ENCODE data around the gene KLK8.
"Not testable (repeated sequence)": the region's sequence is repeated elsewhere in the genome, so short reads cannot be mapped to it uniquely, and the experiment has no call there.

Gene KLK8

GRCh38 chr19:51016798-51017683 is 15.6 kb upstream of the KLK8 start:
- DNase-seq, result peak; percentile 11

- DNase-seq, result no peak
Observed at GRCh38 chr19:51015691-51016267, 14.4 kb upstream of the KLK8 start.

DNA sequence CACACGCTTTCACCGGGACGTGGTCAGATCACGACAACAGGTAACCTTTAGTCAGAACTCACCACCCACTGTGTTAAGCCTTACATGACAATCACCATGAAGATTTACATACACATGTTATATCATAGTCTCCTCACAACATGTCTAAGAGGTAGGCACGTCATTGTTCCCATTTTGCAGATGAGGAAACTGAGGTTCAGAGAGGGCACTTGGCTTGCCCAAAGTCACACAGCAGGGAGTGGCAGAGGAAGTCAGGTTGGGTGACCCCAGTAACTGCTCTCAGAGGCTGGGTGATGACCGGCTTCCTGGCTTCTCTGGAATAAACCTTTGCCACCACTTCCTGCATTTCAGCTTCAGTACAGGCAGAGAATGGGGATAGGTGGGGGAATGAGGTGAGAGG is 12.8 kb upstream of the KLK8 start:
- DNase-seq, result no peak

GRCh38 chr19:51012661-51013190 is 11.3 kb upstream of the KLK8 start:
- DNase-seq, result no peak

DNA sequence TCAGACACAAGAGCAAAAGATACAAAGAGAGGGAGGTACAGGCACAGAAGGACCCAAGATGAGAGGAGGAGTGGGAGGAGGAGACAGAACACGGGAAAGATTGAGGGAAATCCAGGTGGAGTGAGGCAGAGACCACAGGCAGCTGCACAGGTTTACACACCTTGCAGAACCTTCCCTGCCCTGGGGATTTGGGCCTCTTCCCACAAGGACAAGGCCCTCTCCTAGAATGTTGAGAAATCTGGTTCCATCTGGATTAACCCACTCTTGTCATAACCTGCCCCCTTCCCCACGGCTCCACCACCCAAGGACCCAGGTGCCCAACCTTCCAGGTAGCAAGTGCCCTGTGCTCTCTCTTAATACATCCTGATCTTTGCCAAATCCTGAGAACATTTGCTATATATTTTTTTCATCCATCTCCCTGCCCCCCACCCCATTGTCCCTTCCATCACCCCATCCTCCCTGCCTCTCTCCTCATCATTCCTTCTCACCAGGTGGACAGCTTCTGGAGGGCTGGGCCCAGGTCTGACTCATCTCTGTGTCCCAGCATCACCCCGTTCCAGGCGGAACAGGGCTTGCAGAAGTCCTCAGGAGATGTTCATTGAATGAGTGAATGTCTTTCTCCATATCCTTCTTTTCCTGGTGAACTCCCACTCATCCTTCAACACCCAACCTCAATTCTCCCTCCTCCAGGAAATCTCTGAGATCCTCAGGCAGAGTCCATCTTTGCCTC is 8.8 kb upstream of the KLK8 start:
- no peak for DNase-seq

GRCh38 chr19:51009061-51009891 is 7.9 kb upstream of the KLK8 start:
- no peak for DNase-seq

DNA sequence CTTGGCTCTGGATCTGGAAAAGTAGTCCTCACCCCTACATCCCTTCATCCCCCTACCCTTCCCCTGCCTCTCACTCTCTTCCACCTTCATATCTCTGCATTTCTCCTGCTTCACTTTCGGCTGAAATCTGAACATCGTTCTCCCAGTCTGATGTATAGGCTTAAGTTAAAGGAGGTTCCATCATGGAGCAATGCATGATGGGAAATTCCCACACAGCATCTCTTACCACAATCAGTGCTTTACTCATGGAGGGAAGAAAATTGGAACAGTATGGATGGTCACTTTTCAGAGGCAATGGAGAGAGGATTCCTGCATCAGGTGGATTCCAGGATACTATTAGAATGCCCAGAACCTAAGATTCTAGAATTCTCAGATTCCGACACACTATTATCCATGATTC is 6.1 kb upstream of the KLK8 start:
- DNase-seq, result no peak

- DNase-seq, result no peak
Observed at GRCh38 chr19:51006406-51006805, 5.0 kb upstream of the KLK8 start.

DNA sequence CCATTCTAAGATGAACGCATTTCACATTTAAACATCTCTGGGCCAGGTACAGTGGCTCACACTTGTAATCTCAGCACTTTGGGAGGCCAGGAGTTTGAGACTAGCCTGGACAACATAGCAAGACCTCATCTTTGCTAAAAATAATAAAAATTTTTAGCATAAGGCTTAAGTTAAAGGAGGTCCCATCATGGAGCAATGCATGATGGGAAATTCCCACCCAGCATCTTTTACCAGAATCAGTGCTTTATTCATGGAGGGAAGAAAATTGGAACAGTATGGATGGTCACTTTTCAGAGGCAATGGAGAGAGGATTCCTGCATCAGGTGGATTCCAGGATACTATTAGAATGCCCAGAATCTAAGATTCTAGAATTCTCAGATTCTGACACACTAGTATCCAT is 3.8 kb upstream of the KLK8 start:
- no peak for DNase-seq

DNA sequence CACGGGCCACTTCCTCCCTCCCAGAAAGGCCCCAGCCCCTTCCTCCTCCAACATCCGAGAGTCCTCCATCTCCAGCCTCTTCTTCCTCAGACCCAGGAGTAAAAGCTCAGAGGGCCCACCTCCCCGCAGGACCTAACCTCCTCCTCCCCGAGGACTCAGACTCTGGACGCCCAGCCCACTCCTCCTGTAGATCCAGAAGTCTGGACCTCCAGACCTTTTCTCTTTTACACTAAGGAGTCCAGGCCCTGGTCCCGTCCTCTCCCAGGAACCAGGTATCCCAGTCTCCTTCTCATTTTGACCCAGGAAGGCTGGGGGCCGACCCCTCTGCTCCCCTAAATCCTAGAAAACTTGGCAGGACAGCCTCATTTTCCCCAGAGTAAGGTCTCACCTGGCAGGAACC is 1.9 kb upstream of the KLK8 start:
- no peak for DNase-seq

GRCh38 chr19:51002542-51003311 is 1.3 kb upstream of the KLK8 start:
- peak; percentile 11 for DNase-seq

DNA sequence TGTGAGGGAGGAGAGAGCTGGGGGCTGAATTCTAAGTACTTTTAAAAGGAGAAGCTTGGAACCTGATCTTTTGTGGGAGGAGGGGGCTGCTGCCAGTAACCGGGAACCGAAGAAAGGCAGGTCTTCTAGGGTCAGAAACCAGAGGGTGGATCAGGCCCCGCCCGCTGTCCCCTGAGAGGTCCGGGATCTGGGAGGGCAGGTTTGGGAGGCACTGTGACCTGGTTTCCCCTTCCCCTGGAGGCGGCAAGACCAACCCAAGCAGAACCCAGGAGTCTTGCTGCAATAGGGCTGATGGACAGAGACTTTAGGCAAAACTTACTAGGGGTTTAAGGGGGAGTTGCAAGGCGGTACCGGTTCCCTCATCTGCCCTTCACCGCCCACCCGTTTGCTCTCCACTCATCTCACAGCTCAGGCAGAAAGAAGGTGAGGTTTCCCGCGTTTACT is 707 bp upstream of the KLK8 start:
- DNase-seq, result no peak

DNA sequence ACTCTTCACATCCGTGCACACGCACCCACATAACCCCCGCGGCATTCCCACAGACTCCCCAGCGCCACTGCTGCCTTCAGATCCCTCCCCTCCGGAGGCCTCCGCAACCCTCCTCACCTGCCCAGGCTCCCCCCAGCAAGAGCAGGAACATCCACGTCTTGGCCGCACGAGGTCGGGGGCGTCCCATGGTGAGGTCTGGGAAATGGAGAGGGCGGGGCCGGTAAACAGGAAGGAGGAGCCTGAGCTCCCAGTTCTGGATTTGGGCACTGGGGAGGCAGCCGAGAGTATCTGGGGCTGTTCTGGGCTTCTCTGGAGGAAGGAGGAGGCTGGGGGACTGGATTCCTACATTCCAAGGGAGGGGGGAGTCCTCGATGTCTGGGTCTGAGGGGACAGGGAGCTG is 423 bp downstream of the KLK8 start:
- DNase-seq, result no peak

- no peak for DNase-seq
Observed at GRCh38 chr19:51000426-51000825, 978 bp downstream of the KLK8 start.

DNA sequence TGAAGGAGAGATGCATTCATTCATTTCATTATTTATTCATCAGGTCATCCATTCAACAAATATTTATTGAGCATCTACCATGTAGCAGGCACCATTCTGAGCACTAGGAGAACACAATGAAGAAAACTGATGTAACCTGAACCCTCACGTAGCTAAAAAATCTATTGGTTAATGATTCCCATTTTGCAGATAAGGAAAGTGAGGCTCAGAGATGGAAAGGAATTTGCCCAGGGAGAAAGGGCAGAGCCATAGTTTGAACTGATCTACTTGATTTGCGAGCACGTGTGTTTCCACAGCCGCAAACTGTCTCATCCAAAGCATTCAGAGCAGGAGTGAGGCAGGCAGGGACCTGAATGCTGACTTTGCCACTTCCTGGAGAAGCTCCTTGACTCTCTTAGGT is 2.7 kb downstream of the KLK8 start:
- DNase-seq, result no peak

DNA sequence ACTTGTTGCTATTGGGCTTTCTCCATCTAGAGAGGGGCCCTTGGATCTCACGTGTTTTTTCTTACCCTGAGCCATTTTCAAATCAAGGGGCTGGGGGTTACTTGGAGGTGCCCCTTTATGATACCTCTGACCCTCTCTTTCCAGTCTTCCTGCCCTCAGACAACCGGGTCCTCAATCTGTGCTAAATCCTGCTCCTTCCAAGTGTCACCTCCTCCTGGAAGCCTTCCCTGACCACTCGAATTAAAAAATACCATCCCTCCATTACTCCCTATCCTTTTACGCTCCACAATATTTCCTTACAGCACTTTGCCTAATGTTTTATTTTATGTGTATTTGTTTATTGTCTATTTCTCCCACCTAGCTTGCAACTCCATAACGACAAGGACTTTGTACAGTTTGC is 3.3 kb downstream of the KLK8 start:
- no peak for DNase-seq

DNA sequence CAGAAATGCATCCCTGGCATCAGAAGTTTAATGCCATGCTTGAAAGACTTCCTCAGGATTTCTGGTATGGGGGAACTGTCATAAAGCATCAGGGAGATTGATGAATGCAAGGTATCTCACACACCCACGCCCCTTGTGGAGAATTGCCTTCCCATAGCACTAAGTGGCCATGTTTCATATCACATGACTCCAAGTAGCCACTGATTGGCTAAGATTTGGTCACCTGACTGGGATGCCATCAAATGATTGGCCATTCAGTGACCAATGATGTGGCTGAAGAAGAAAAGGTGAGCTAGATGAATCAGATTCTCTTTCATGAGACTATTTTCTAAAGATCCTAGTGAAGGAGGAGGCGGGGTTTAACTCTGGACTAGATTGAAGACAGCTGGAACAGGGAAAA is 7.3 kb downstream of the KLK8 start:
- DNase-seq, result no peak

DNA sequence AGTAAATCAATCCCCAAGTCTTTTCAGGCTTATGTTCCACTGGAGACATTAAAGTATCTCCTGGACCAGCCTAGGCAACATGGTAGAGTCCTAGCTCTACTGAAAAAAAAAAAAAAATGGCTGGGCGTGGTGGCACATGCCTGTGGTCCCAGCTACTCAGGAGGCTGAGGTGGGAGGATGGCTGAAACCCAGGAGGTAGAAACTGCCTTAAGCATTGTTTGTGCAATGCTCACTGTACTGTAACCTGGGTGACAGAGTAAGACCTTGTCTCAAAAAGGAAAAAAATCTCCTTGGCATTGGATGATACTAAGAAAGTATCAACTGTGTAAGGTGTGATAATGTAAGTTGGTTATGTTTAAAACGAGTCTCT is 8.8 kb downstream of the KLK8 start:
- no peak for DNase-seq

DNA sequence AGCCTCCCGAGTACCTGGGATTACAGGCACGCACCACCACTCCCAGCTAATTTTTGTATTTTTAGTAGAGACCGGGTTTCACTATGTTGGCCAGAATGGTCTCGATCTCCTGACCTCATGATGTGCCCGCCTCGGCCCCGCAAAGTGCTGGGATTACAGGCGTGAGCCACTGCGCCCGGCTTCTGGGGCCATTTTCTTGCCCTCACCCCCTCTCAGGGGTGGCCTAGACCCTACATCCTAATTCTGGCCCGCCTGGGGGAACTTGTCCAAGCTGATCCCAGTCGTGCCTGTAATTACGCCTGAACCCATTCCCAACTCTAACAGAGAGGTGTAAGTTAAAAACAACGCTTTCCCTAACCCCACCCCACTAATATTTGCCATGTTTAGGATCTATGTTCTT is 17.0 kb downstream of the KLK8 start:
- DNase-seq, result not testable (repeated sequence)

- no peak for DNase-seq
Observed at GRCh38 chr19:50983625-50984292, 17.6 kb downstream of the KLK8 start, which contains the start of gene KLK7. Gene KLK7 (minus strand): TSS chr19:50983917. CDS start chr19:50982399, 1,518 bp downstream.

DNA sequence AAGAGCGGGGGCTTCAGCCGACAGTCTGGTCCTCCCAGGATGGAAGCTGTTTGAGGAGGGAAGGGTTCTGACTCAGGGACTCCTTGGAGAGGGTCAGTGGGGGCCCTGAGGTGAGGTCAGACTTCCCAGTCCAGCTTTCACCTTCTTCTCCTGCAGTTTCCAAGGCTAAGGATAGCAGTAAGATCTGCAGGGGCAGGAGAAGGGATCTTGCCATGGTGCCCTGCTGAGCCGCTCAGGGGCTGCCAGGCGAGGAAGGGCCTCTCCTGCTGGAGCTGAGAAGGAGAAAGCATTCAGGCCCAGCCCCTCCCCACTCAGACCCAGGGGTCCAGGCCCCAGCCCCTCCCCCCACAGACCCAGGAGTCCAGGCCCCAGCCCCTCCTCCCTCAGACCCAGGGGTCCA is 19.2 kb downstream of the KLK8 start:
- no peak for DNase-seq
